ENCODE data around the gene SSX2IP. TPM values are rescaled to one million over a fixed set of nuclear protein-coding genes. Genes with fewer than 3 reads are reported as not detected.
"Not testable (repeated sequence)": the region's sequence is repeated elsewhere in the genome, so short reads cannot be mapped to it uniquely, and the experiment has no call there.

SSX2IP gene
- total RNA-seq, 1 experiment from 2014 or later: 13.1 TPM

DNA sequence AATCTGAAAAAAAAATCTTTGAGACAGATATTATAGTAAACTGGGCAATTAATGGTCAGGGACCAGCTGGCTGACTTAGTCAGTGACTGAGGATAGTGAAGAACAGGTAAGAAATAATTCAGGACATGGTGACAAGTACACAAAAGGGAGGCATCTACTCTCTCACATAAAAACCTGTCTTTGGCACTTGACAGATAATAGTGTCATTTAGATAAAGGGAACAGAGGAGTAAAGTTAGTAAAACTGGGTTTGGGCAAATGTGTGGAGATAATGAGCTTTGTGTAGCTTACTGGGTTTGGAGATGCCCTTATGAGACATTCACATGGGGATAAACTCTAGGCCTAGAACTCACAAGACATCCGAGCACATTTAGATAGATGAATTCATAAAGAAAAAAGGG, 4.0 kb downstream of the SSX2IP start:
- in situ Hi-C loops (cut with HindIII; ENCODE audit: low sequenced_read_pairs): no loop called here
- no peak for DNase-seq (ENCODE audit: low spot score)

DNA sequence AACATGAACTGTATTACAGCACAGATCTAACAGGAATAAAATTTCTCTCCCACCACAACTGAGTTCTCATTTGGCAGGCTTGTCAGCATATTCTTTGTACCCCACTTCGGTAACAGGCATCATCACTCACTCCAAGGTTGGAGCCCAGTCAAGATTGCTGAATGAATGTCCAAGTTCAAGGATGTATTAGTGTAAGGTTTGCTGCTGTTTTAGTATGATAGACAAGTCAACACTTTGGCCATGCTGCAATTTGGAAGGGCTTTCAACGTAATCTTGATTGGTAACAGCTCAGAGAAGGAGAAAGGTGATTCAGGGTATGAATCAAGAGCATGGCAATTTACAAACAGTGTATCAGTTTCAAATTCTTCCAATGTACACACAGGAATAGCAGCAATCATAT, 6.8 kb downstream of the SSX2IP start:
- in situ Hi-C loops (cut with HindIII; ENCODE audit: low sequenced_read_pairs): no loop called here
- DNase-seq (ENCODE audit: low spot score): no peak

DNA sequence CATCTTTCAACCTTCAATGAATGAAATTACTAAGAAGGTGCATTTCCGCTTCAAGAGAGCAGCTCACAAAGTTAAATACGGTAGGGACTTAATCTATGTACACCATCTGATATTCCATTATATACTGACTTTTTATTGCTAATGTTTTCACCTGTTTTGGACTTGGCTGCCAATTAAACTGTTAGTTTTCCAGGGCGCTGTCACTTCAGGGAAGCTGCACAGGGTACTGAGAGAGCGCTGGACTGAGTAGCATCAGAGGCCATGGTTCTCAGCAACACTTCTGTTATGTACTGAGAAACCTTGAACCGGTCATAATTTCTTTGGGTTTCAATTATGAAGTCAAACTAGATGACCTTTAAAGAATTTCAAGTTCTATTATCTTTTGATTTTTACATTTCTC, 8.2 kb downstream of the SSX2IP start:
- in situ Hi-C loops (cut with HindIII; ENCODE audit: low sequenced_read_pairs): no loop called here
- DNase-seq (ENCODE audit: low spot score): no peak

DNA sequence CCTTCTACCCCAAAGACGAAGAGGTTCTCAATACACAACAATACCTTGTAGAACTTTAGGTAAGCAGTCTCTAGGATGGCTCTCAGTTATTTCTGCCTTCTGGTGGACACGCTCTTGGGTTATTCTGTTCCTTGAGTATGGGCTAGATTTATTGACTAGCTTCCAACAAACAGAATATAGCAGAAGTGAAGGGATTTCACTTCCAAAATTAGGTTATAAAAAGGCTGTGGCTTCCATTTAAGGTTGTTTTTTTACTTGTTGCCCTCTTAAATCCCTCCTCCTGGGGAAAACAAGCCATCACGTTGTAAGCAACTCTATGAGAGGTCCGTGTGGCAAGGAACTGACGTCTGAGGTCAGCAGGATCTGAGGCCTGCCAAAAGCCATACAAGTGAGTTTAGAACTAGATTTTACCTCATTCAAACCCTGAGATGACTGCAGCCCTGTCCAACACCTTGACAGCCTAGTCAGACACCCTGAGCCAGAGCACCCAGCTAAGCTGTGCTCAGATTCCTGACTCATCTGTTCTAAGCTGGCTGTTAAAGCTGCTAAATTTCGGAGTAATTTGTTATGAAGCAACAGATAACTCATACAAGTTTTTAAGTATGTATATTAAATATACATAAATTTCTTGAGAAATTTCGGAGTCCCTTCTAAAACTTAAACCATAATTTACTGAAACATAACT, 12.7 kb downstream of the SSX2IP start:
- no peak for DNase-seq (ENCODE audit: low spot score)
- in situ Hi-C loops (cut with HindIII; ENCODE audit: low sequenced_read_pairs): no loop called here

DNA sequence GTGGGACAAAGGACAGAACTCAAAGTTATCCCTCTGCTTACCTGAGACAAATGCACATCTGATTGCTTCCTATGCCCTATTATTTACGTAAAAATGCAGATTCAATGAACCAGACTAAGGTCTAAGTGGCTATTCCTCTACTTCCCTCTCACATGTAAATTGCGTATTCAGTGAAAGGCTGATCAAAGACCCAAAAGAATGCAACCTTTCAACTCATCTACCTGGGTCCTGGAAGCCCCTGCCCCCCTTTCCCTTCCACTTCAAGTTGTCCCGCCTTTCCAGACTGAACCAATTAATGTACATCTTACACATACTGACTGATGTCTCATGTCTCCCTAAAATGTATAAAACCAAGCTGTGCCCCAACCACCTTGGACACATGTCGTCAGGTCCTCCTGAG, 14.6 kb downstream of the SSX2IP start:
- in situ Hi-C loops (cut with HindIII; ENCODE audit: low sequenced_read_pairs): no loop called here
- no peak for DNase-seq (ENCODE audit: low spot score)

DNA sequence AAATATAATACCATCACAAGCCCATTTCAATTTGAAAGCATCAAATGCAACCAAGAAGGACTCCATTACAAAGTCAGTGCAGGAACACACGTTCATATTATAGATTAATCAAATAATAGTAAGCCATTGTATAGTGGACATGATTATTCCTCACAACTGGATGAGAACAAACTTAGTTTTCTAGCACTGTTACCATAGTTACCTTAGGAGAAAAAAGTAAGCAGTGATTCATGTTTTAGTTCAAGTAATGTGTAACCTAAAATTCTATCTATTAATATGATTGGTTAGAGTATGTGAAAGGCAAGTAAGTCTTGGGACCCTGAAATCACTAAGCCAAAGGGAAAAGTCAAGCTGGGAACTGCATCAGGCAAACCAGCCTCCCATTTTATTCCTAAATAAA, 15.2 kb downstream of the SSX2IP start:
- in situ Hi-C loops (cut with HindIII; ENCODE audit: low sequenced_read_pairs): no loop called here
- no peak for DNase-seq (ENCODE audit: low spot score)

DNA sequence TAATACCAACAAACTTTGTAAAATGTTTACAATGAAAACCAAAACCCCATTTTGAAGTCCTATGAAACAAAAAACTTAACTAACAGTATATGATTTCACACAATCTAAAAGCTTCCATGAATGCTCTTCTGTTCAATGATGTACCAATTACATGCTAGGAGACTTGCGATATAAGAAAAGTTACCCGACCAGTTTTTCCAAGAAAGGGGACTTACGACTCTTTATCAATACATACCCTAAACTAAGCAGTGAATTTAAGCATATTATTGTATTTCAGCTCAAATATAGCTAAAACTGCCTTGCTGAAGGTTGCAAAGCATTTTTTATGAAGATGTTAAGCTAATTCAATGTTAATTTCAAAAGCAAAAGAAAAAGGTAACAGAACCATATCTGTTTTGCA, 15.6 kb downstream of the SSX2IP start:
- no peak for DNase-seq (ENCODE audit: low spot score)
- in situ Hi-C loops (cut with HindIII; ENCODE audit: low sequenced_read_pairs): no loop called here

DNA sequence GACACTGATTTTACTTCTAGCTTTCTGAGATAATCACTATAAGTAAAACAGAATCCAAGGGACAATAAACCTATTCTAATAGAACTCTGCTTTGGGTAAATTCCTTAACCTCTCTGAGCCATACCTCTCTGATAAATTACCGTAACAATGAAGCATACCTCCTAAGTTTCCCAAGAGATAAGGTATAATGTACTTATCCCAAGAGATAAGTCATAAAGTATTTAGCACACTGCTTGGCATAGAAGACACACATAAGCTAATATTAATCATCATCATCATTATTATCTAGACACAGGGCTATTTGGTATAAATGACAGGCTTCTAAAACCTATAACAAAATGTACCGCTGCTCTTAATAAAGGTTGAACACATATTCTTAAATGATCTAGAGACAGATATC, 16.2 kb downstream of the SSX2IP start:
- DNase-seq (ENCODE audit: low spot score): no peak
- in situ Hi-C loops (cut with HindIII; ENCODE audit: low sequenced_read_pairs): no loop called here

DNA sequence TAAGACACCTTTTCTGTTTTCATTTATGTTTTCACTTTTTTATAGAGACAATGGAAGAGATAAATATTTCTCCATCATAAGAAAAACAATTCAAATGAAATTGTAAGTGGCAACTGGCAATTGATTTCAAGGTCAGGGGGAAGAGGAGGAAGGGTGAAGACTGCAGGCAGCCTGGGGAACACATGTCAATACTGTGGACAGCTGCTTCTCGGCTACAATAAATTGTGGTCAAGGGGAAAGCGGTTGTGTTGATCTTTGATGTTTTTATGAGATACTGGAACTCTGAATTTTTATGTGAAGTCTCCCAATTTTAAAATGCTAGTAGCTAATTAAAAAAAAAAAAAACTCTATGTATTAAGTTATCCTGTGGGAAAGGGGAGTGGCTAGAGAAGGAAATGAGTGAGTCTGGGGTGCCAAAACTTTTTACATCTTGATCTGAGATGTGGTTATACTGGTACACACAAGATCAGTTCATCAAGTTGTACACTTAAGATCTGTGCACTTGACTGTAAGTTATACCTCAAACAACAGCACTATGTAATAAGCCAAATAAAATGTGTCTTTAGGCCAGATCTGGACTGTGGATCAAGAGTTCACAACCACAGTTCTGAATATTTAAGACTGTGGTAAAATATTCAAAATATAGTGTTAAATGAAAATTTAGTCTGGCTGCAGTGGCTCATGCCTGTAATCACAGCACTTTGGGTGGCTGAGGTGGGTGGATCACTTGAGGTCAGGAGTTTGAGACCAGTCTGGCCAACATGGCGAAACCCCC, 18.0 kb downstream of the SSX2IP start:
- DNase-seq (ENCODE audit: low spot score): no peak

DNA sequence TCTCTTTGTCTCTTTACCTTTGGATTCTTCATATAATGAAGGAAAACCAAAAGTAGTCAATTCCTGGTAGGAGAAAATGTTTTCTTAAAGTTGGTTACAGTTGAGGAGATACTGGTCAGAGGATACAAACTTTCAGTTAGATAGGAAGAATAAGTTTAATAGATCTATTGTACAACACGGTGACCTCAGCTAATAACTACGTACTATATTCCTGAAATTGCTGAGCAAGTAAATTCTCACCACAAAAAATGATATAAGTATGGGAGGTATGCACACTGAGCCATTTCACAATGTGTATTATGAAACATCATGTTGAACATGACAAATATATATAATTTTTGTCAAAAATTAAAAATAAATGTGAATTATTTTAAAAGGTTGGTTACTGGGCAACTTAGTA, 20.4 kb downstream of the SSX2IP start:
- in situ Hi-C loops (cut with HindIII; ENCODE audit: low sequenced_read_pairs): no loop called here

More for the DNA sequence above, 18.0 kb downstream of the SSX2IP start:
- in situ Hi-C loops (cut with HindIII; ENCODE audit: low sequenced_read_pairs): no loop called here

DNA sequence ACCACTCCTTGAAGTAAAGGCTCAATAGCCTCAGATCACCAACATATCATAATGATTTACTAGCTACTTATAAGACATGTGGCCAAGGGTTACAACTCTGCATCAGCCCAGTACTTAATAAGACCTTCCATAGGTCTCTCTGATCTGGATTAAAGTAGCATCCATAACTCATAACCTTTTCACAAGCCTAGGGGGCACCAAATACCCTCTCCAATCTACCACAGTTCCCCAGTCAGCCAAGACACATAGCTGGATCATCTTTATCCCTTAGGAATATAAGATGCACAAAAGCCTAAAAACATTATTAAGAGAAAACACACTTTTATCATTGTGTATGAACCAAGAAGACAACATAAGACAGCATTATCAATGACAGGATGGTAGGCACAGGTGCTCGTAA, 22.1 kb downstream of the SSX2IP start:
- DNase-seq (ENCODE audit: low spot score): no peak
- in situ Hi-C loops (cut with HindIII; ENCODE audit: low sequenced_read_pairs): no loop called here

More for the DNA sequence above, 20.4 kb downstream of the SSX2IP start:
- no peak for DNase-seq (ENCODE audit: low spot score)

DNA sequence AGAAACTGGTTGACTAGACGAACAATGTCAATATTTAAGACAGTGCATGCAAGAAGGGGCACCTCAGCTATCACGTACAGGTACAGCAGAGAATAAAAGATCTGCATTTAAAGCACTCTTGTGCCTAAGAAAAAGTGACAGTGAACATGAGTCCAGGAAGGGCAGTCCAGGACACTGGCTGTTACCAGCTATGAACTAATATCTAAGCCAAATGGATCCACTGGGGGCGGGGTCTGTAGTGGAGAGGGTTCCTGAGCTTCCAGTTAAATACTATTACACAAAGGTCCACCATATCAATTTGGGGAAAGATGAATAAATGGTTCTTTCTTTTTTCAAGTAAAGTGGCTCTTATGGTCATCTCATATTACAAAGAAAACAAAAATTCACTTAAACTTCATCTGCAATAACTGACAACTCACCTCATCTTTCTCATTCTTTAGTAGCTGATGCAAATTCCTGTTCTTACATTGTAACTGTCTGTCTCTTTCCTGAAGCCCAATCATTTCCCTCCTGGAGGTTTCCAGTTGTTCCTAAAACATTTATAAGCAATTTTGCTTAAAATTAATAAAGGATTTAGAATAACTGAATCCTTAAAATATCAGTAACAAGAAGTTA, 24.5 kb downstream of the SSX2IP start:
- in situ Hi-C loops (cut with HindIII; ENCODE audit: low sequenced_read_pairs): no loop called here

DNA sequence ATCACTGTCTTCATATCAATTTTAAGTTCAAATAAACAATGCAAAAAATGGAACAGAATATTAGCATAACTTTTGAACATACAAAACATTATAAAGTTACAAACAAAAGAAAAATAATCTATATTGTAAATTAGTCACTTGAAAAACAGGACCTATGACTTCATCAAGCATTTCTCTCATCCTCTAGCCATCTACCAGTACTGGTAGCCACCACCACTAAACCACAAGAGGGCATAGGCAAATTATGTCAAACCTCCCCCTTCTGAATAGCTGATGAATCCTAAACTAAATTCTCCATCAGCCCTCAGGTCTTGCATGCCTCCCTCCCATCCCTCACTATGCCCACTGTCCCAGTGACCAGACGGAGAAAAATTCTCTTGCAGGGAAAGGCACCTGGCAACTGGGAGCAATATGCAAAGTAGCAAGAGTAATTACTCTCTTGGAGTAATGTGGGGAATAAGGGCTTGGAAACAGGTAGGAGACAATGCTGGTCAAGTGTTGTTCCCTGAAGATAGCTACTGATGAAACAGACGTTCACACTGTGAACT, 37.1 kb downstream of the SSX2IP start:
- in situ Hi-C loops (cut with HindIII; ENCODE audit: low sequenced_read_pairs): no loop called here

More for the DNA sequence above, 24.5 kb downstream of the SSX2IP start:
- no peak for DNase-seq (ENCODE audit: low spot score)

DNA sequence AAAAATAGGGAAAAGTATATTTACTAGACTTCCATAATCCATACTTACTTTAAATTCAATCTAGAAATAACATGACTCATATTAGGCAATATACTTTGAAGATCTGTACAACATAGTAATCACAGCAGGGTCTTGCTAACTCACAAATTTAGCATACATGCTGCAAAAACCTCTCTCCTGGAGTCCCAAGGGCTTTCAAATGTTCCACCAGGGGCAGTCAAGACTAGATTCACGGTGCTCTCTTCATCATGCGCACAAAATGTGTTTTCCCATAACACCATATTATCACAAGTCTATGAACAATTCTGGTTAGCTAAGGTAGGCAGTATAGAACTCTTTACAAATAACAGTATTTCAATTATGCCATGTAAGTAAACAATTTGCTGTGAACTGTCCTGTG, 45.8 kb downstream of the SSX2IP start:
- DNase-seq (ENCODE audit: low spot score): no peak
- in situ Hi-C loops (cut with HindIII; ENCODE audit: low sequenced_read_pairs): no loop called here

More for the DNA sequence above, 37.1 kb downstream of the SSX2IP start:
- DNase-seq (ENCODE audit: low spot score): peak; percentile 42

DNA sequence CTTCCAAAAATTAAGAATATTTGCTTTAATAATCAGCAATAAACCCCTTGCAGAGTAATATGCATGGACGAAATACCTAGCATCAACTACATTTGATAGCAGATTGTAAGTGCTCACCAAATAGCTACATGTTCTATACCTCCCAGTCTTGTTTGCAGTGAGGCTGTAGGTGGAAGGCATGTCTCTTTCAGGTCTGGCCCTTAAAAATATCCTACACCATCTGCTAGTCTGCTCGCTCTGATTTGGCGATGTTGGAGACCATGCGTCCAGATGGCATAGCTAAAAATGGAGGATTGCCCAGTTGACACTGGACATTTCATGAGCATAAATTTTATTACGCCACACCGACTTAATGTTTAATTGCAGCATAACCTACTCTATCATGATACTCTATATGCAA, 47.1 kb downstream of the SSX2IP start:
- DNase-seq (ENCODE audit: low spot score): peak; percentile 96
- in situ Hi-C loops (cut with HindIII; ENCODE audit: low sequenced_read_pairs): no loop called here

DNA sequence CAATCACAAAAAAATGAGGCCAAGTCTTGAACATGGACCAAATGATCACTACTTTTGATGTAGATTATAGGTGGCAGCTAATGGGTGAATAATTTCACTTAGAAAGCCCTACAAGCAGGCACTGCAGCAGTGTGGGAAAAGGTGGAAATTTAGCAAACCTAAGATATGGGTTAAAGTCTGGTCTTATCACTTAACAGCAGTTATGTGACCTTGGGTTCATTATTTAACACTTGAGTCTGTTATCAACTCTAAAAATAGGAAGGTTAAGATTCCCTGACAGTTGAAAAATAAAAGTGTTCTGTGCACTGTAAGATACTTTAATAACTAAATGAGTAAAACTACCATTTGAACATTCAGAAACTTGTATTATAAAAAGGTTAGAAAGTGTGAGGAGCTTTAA, 47.5 kb downstream of the SSX2IP start:
- in situ Hi-C loops (cut with HindIII; ENCODE audit: low sequenced_read_pairs): no loop called here
- no peak for DNase-seq (ENCODE audit: low spot score)

DNA sequence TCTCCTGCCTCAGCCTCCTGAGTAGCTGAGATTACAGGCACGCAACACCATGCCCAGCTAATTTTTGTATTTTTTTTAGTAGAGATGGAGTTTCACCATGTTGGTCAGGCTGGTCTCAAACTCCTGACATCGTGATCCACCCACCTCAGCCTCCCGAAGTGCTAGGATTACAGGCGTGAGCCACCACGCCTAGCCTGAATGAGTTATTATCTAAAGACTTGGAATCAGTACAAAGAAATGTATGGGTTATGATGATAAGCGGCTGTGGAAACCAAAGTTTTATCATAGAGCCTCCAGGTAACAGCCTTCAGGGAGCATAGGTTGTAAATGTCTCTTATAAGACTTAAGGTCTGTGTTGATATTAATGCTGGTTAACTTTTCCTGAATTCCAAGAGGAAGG, 50.5 kb downstream of the SSX2IP start:
- in situ Hi-C loops (cut with HindIII; ENCODE audit: low sequenced_read_pairs); DNase-seq (ENCODE audit: low spot score): not testable (repeated sequence)

DNA sequence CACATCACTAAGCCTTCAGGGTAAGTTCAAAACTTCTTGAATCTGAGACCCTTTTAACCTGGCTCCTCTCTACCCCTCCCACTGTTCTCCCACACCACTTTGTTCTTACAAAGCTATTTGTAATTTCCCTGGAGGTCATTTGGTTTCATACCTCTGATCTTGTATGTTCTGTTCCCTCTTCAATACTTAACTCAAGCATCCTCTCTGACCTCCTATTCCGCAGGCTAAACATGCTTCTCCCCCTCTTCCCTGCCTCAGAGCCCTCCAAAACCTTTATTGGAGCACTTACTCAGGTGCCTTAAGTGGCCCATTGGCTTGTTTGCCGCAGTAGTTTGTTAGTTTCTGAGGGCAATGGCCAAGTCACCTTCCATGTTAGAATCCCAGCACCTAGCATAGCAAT, 54.8 kb downstream of the SSX2IP start:
- DNase-seq (ENCODE audit: low spot score): no peak
- in situ Hi-C loops (cut with HindIII; ENCODE audit: low sequenced_read_pairs): no loop called here

DNA sequence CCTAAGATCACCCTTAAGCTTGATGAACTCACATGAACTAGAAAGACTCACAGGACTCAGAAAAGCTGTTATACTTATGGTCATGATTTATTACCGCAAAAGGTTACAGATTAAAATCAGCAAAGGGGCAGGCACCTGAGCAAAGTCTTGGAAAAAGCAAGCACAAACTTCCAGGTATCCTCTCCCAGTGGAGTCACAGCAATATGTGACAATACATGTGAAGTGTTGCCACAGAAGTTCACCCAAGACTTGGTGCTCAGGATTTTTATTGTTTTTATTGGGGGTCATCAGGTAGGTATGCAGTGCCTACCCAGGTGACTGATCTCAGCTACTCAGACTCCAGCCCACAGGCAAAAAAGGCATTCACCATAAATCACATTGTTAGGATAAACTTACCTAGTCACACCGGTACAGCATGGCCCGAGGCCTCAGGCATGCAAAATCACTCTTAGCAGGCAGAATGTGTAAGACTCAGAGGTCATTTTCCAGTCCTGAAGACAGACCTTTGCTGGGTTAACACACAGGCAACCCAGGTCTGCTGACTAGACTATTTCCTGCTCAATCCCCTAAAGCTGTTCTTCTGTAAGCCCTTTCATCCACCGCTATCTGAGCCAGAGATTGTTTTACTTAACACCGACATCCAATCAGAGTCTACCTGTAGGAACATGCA, 55.6 kb downstream of the SSX2IP start:
- in situ Hi-C loops (cut with HindIII; ENCODE audit: low sequenced_read_pairs): no loop called here
- no peak for DNase-seq (ENCODE audit: low spot score)
